ENCODE data around the gene ATAD1. TPM values are rescaled to one million over a fixed set of nuclear protein-coding genes. Genes with fewer than 3 reads are reported as not detected.

Gene ATAD1
- total and polyA plus RNA-seq, 2 experiments from 2014 or later, result 47.4 to 82.5 TPM

DNA sequence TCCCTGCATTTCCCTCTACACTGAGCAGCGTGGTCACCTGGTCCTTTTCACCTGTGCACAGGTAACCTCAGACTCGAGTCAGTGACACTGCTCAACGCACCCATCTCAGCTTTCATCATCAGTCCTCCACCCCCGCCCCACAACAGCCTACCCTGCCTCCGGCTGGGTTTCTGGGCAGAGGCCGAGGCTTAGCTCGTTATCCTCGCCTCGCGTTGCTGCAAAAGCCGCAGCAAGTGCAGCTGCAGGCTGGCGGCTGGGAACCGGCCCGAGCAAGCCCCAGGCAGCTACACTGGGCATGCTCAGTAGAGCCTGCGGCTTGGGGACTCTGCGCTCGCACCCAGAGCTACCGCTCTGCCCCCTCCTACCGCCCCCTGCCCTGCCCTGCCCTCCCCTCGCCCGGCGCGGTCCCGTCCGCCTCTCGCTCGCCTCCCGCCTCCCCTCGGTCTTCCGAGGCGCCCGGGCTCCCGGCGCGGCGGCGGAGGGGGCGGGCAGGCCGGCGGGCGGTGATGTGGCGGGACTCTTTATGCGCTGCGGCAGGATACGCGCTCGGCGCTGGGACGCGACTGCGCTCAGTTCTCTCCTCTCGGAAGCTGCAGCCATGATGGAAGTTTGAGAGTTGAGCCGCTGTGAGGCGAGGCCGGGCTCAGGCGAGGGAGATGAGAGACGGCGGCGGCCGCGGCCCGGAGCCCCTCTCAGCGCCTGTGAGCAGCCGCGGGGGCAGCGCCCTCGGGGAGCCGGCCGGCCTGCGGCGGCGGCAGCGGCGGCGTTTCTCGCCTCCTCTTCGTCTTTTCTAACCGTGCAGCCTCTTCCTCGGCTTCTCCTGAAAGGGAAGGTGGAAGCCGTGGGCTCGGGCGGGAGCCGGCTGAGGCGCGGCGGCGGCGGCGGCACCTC, 45.3 kb upstream of the ATAD1 start, which contains the start of the genes KLLN and PTEN:
TSS of gene KLLN (minus strand) at position 481 of the 891 bp plus-strand sequence. CDS start 1,046 bp downstream, outside the sequence.
TSS of gene PTEN (plus strand) at position 573 of the 891 bp plus-strand sequence. CDS start 845 bp downstream, outside the sequence.
- Histone ChIP-seq H3K36me3 (no peaks in the 10 kb centered on the region), H3K9me3 (ENCODE audit: low read depth) (no peaks in the 10 kb centered on the region), H3K27ac (peak within 1 kb of the TSS; percentile 96), H3K4me3 (peak within 1 kb of the TSS; percentile 98), H3K4me1 (ENCODE audit: low read depth) (peaks cover 9% of the 10 kb centered on the region), H3K27me3 (no peaks in the 10 kb centered on the region)
- peak; percentile 95 to 97 for DNase-seq (ENCODE audit: low read depth in 1 of 2, low spot score in 1 of 2)
- TF ChIP-seq, protein P1, sequence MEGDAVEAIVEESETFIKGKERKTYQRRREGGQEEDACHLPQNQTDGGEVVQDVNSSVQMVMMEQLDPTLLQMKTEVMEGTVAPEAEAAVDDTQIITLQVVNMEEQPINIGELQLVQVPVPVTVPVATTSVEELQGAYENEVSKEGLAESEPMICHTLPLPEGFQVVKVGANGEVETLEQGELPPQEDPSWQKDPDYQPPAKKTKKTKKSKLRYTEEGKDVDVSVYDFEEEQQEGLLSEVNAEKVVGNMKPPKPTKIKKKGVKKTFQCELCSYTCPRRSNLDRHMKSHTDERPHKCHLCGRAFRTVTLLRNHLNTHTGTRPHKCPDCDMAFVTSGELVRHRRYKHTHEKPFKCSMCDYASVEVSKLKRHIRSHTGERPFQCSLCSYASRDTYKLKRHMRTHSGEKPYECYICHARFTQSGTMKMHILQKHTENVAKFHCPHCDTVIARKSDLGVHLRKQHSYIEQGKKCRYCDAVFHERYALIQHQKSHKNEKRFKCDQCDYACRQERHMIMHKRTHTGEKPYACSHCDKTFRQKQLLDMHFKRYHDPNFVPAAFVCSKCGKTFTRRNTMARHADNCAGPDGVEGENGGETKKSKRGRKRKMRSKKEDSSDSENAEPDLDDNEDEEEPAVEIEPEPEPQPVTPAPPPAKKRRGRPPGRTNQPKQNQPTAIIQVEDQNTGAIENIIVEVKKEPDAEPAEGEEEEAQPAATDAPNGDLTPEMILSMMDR (IDR thresholded peaks at IDR 0.05; ENCODE audit: low read depth, low read length), result no peak

DNA sequence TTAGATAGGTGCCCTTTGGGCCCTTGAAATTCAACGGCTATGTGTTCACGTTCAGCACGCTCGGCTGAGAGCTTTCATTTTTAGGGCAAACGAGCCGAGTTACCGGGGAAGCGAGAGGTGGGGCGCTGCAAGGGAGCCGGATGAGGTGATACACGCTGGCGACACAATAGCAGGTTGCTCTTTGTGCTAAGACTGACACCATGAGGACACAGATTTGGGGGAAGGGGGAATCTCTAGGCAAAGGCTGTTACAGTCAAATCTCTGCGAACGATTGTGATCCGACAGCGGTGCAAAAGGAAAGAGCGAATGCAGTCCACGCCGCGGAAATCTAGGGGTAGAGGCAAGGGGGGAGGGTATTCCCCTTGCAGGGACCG, 44.6 kb upstream of the ATAD1 start:
- H3K36me3 ChIP-seq, result no peaks in the 10 kb centered on the region
- no peaks in the 10 kb centered on the region for H3K9me3 ChIP-seq (ENCODE audit: low read depth)
- TF ChIP-seq, protein P1 (IDR thresholded peaks at IDR 0.05; ENCODE audit: low read depth, low read length), result no peak
- no peaks in the 10 kb centered on the region for H3K27me3 ChIP-seq
- H3K4me1 ChIP-seq (ENCODE audit: low read depth), result peaks cover 3% of the 10 kb centered on the region
- no peak for DNase-seq (ENCODE audit: low read depth in 1 of 2, low spot score in 1 of 2)
- H3K27ac ChIP-seq, result peak overlapping the region; percentile 96
- peak overlapping the region; percentile 98 for H3K4me3 ChIP-seq

DNA sequence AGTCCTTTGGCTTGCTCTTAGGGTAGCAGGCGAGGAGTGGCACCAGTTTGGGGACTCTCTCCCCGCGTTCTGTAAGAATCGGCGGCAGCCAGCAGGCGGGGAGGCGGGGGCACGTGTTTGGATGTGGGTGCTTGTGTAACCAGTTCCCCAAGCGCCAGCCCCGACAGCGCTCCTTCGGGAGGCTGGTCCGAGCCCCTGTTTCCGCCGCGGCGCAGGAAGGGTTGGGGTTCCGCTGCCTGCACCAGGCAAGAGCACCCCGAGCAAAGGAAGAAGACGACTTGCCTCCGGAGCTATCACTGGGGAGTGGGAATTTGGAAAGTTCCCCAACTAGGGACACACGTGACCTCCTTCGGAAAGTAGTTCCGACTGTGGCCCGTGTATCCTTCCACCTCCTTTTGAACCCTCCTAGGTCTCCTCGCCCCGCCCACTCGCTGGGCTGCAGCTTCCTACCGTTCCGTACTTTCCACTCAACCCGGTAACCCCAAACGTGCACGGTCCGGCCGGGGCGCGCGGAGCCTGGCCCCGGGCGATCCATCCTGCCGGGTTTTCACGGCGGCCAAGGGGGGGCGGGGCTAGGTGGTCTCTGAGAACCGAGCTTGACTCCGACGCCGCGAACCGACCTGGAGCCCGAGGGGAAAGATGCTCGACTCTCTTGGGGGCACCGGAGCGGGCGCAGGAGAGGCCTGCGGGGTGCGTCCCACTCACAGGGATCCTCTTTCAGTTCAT, 44.1 kb upstream of the ATAD1 start:
- peak overlapping the region; percentile 98 for H3K4me3 ChIP-seq
- H3K36me3 ChIP-seq, result no peaks in the 10 kb centered on the region
- H3K27ac ChIP-seq, result peak overlapping the region; percentile 96
- H3K9me3 ChIP-seq (ENCODE audit: low read depth), result no peaks in the 10 kb centered on the region
- peaks cover 3% of the 10 kb centered on the region for H3K4me1 ChIP-seq (ENCODE audit: low read depth)
- TF ChIP-seq, protein P1 (IDR thresholded peaks at IDR 0.05; ENCODE audit: low read depth, low read length), result no peak
- no peaks in the 10 kb centered on the region for H3K27me3 ChIP-seq
- DNase-seq (ENCODE audit: low read depth in 1 of 2, low spot score in 1 of 2), result peak; percentile 98 to 100

DNA sequence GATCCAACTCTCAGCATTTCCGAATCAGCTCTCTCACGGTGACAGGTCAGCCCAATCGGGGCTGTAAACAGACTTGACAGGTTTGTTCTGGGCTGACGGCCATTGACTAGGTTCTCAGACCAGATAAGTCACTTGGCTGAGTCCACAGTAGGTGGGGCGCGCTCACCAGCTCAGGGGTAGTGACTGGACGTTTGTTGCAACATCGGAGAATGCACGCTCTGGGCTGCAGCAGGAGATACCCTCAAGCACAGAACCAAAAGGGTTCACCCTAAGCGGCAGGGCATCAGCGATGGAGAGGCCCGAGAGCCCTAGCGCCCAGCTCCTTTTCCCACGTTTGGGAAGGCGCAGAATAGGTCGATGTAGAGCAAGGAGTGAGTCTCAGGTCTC, 43.5 kb upstream of the ATAD1 start:
- peak overlapping the region; percentile 96 for H3K27ac ChIP-seq
- peak overlapping the region; percentile 98 for H3K4me3 ChIP-seq
- peak; percentile 66 to 91 for DNase-seq (ENCODE audit: low read depth in 1 of 2, low spot score in 1 of 2)
- TF ChIP-seq, protein P1 (IDR thresholded peaks at IDR 0.05; ENCODE audit: low read depth, low read length), result peak; percentile 31
- no peaks in the 10 kb centered on the region for H3K36me3 ChIP-seq
- H3K9me3 ChIP-seq (ENCODE audit: low read depth), result no peaks in the 10 kb centered on the region
- no peaks in the 10 kb centered on the region for H3K27me3 ChIP-seq
- H3K4me1 ChIP-seq (ENCODE audit: low read depth), result peaks cover 3% of the 10 kb centered on the region

DNA sequence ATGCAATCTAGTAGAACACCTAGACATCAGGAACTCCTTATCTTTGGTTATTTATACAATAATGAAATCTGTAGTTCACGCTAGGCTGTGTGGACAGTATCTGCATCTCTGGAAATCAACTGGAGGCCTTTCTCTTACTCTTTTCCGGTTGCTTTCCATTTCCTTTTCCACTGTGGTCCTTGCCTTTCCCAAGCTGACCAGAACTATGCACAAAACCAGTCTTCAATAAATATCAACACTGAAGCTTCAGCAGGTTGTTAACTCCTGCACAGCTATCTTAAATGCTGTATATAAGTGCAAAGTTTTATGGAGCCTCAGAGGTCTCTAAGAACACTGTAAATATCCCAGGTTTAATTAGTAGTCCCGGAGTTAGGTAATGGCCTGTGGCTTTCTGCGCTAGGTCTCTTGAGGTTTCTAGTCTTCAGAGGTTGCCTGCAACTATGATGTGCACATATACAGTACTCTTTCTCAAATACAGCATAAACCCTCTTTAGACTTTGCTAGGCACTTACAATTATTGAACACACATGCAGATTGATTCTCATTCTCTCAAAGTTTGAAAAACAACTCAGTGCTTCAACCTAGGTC, 42.9 kb upstream of the ATAD1 start:
- DNase-seq (ENCODE audit: low read depth in 1 of 2, low spot score in 1 of 2), result no peak
- Histone ChIP-seq H3K27me3 (no peaks in the 10 kb centered on the region), H3K36me3 (no peaks in the 10 kb centered on the region), H3K4me3 (peak overlapping the region; percentile 98), H3K9me3 (ENCODE audit: low read depth) (no peaks in the 10 kb centered on the region), H3K27ac (peak overlapping the region; percentile 96), H3K4me1 (ENCODE audit: low read depth) (peaks cover 3% of the 10 kb centered on the region)
- TF ChIP-seq, protein P1 (IDR thresholded peaks at IDR 0.05; ENCODE audit: low read depth, low read length), result no peak
